HT1080 (cell line): Measurements from ENCODE around the gene IGF1R. TPM values are rescaled to one million over a fixed set of nuclear protein-coding genes. Genes with fewer than 3 reads are reported as not detected.

Experiments
- DNase-seq: peaks from one replicate; pipeline ENCODE4 v3.0.0-alpha.2; 2015; ENCODE audit warnings: low read depth
- total RNA-seq: library from RNA; depleted of rRNA; stranded (reverse); fragments of >200 nt; shearing (Covaris generic); gene quantifications from 2 replicates; pipeline ENCODE4 v1.2.3, GENCODE V29; 2014

The IGF1R gene
- total RNA-seq, 1 experiment from 2014 or later: 13.4 TPM

- DNase-seq: no peak
Measured at GRCh38 chr15:98794748-98795147, 146.4 kb downstream of the IGF1R start.

- DNase-seq: no peak
Measured at GRCh38 chr15:98795980-98796379, 147.6 kb downstream of the IGF1R start.

DNA sequence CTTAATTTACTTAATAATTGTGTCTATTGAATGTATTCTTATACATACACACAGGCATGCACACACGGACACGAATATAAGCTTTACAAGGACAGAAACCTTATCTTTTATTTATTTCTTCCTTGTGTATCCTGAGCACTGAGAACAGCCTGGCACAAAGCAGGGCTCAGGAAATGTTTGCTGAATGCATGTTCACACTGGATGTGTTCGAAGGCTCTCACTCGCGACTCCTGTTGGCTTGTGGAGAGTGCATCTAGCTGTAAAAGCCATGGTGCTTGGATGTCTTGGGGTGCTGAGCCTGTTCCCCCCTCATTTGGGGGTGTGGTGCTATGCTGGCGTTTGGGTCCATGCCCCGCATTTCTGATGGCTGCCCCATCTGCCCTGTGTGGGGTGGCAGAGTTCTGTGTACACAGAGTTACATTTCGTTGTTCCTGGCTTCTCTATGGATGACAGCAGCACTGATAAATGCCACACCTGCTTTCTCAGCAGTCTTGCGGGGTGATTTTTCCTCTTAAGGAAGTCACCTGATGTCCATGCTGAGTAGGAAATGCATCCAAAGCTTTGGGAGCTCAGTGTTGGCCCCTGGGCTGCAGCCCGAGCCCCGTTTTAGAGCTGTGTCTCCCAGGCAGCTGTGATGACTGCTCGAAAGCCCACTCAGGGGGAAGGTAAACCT lies 148.5 kb downstream of the IGF1R start:
- no peak for DNase-seq

DNA sequence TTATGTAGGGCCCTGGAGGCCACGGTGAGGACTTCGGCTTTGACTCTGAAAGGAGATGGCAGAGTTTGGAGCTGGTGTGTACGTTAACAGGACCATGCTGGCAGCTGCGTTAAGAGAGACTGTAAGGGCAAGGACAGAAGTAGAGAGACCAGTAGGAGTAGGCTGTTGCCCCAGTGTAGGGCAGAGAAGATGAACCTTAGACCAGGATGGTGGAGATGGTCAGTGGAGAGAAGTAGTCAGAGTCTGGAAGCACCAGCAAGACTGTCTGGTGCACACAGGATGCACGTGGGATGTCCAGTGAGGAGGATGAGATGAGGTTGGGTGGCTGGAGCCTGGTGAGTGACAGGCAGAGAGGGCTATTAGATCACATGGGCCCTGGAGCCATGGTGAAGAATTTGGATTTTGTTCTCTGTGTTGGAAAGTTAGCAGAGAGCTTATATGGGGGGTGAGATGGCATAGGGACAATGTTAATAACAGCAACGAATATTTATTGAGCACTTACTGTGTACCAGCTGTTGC lies 150.1 kb downstream of the IGF1R start:
- no peak for DNase-seq

DNA sequence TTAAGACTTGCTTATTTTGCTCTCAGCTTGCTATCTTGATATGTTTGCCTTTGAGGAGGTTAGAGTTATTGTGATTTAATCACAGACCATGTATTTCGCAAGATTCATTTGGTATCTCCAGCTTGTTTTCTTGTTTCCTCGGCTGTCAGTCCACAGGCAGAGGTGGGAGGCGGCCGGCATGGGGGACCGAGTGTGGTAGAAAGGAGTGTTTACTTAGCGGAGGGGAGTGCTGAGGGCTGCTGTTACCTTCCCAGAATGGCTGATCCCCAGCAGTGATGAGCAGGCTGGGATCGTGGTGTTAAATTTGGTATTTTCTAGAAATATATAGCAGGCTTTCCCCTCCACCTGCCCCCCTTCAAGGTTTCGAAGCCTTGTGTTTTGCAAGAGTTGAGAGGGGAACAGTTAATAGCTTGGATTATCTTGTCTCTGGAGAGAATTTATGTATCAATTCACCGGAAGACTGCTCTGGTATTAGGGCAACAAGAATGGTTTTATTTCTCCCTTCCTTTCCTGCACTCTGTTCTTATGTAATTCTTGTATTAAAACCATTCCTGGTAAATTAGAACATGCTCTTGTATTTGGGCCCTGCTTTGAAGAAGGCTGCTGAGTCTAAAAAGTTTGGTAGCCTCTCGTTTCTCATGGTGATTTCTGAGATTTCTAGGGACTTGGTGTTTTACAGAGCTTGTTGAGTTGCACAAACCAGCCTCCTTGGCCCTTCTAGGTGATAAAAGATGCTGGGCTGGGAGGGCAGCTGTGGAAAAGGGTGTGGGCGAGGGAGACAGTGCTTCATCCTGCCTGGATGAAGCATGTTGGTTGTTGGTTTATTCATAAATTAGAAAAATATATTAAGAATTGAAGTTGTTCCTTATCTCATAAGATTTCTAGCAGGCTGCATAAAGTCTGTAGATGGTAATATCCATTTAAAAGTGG lies 151.4 kb downstream of the IGF1R start:
- no peak for DNase-seq

- peak; percentile 81 for DNase-seq
Measured at GRCh38 chr15:98800437-98801233, 152.3 kb downstream of the IGF1R start.

DNA sequence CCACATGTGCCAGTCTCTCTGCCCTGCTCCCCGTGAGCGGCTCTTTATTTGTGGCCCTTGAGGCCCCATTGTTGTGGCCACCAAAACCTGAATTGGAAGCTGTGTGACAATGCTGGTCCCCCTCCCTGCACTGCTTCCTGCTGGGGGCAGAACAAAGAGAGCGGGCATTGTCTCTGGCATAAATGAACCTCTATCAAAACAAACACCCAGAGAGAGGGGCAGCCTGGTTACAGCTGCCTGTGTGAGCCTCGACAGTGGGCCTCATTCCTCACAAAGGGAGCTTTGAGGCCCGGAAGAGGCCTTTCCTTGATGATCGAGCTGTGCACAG lies 152.9 kb downstream of the IGF1R start:
- no peak for DNase-seq

DNA sequence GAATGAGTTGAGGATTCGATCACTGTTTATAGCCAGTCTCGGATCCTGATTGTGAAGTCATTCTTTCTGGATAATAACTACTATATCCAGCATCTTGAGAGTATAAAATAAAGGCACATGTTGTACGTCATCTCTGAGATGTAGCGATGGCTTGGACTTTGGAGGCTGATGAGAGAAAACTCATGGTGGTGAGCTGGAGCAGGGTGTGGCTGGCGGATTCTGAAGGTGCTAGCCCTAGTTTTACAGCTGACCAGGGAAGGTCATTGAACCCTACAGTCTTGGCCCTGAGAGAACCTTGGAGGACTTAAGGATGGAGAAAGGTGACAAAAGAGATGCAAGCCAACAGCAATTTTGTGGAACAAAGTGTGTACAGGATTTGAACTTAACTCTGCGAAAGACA lies 153.8 kb downstream of the IGF1R start:
- no peak for DNase-seq

DNA sequence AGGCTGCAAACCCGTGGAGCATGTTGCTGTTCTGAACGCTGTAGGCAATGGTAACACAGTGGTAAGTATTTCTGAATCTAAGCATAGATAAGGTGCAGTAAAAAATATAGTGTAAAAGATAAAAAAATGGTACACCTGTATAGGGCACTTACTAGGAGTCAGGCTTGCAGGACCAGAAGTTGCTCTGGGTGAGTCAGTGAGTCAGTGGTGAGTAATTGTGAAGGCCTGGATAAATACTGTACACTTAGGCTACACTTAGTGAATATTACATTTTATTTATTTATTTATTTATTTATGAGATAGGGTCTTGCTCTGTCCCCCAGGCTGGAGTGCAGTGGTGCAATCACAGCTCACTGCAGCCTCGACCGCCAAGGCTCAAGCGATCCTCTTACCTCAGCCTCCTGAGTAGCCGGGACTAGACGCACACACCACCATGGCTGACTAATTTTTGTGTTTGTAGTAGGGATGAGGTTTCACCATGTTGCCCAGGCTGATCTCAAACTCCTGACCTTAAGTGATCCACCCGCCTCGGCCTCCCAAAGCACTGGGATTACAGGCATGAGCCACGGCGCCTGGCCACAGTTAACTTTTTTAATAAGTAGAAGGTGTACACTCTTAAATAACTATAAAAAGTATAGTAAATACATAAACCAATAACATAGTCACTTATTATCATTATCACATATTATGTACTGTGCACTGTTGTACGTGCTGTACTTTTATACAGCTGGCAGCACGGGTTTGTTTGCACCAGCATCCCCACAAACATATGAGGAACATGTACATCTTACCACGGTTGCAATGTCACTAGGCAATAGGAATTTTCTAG lies 155.1 kb downstream of the IGF1R start:
- DNase-seq: peak; percentile 67

GRCh38 chr15:98804057-98804380 lies 155.7 kb downstream of the IGF1R start:
- no peak for DNase-seq

DNA sequence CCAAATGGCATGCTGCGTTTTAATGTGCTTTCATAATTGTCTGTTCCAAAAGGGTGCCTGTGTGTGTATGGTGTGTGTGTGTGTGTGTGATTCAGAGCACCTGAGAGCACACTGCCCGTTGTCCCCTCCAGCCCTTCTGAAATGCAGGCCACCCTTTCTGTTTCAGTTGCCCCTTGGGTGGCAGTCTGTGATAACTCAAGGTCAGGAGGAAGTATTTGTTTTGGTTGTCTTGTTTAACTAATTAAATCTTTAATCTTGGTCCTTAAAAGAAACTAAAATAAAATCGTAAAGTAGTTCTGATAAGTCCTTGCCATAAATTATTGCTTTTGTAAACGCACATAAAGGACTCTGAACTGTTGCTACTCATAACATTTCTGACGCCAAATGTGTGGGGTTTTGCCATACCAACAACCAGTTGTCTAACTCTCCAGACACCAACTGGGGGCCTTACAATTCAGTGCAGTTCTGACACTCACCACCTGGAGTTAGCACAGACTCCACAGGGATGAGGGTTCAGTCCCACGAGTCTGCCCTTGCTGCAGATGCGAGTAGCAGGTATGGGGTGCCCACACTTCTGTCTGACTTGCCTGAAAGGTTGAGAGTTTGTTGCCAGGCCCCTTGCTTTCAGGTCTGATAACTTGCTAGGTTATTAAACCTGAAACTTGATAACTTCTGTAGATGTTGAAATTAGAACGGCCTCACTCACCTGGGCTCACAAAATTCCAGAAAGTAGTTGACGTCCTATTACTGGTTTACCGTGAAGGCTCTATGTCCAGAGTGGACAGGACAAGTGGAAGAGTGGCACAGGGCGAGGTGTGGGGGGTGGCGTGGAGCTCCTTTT lies 157.3 kb downstream of the IGF1R start:
- no peak for DNase-seq

- no peak for DNase-seq
Measured at GRCh38 chr15:98806275-98806895, 158.0 kb downstream of the IGF1R start.

DNA sequence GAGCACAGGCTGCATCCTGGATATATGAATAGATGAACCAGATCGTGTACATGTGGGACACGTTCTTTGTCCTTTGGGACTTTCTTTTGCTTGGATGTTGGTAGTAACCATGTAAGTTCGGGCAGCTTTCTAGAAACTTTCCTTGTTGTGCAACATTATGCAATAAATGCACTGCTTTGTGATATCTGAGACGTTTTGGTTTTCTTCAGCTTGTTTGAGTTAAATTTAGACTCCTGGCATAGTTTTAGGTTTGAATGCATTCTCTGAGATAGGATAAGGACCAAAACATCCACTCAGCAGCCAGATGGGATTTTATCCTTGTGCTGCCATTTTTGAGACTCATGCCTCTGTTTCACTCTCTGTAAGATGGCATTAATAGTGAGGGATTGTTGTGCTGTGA lies 158.9 kb downstream of the IGF1R start:
- no peak for DNase-seq

- DNase-seq: no peak
Measured at GRCh38 chr15:98809273-98809672, 160.9 kb downstream of the IGF1R start.

- no peak for DNase-seq
Measured at GRCh38 chr15:98812716-98813446, 164.5 kb downstream of the IGF1R start.

DNA sequence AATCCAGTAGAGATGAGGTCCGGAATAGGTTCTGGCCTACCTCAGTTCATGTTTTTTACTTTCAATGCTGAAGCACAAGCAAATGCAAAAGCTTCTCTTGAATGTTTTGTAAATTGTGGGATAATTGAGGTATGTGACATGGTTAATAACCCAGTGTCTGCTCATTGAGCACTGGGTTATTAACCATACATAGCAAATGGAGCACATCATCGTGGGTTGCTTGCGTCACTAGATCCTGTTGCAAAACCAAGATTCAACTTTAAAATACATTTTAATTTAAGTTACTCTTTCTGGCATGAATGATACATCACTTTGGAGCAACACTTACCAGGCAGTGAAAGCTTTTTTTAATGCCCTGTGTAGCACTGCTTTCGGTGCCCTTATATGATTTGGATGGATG lies 165.6 kb downstream of the IGF1R start:
- no peak for DNase-seq

DNA sequence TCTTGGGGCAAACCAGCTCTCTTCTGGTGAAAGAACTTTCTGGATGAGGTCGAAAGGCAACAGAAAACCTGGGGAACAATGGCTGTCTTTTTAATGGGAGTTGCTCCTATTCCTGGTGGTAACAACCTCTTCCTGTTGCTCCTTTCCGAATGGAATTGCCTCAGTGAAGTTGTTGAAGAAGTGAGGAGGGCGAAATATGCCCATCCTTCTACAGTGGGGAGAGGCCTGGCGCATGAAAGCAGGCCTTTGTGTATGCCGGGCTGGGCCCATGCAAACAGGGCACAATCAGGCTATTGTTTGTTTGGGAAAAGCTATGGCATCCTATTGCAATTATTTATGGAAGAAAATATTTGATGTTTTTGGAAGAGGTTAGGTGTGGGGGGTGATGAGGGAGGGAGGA lies 166.9 kb downstream of the IGF1R start:
- DNase-seq: no peak

- DNase-seq: no peak
Measured at GRCh38 chr15:98817745-98818144, 169.4 kb downstream of the IGF1R start.

- DNase-seq: peak; percentile 87
Measured at GRCh38 chr15:98823012-98823458, 174.7 kb downstream of the IGF1R start.
